Activated effector memory CD4-positive, alpha-beta T cell treated with Interleukin-2 at 50 U/mL for 16 hours (primary cell): ENCODE results near the gene MAML3.

ENCODE experiments used
- DNase-seq: peaks from one replicate; pipeline ENCODE4 v3.0.0-alpha.2; 2020

Gene MAML3

GRCh38 chr4:140153718-140154571, at the start of gene MAML3:
TSS of gene MAML3 (minus strand) at chr4:140154184. CDS start at chr4:140153327, 857 bp downstream.
- peak; percentile 74 for DNase-seq

DNA sequence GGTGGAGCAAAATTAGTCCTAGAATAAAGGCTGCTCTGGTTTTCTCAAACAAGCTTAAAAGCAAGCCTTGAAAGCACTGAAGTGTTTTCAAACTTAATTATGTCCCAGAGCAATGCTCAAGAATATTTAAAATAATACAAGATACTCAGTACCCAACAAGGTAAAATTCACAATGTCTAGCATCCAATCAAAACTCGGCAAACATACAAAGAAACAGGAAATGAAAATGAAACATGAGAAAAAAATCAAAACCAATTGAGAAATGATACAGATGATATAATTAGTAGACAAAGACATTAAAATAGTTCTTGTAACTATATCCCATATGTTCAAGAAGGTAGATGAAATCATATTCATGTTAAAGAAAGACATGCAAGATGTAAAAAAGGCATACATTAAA, 45.0 kb upstream of the MAML3 start:
- DNase-seq = no peak

- no peak for DNase-seq
These were observed 41.8 kb upstream of the MAML3 start for GRCh38 chr4:140195806-140196205.

DNA sequence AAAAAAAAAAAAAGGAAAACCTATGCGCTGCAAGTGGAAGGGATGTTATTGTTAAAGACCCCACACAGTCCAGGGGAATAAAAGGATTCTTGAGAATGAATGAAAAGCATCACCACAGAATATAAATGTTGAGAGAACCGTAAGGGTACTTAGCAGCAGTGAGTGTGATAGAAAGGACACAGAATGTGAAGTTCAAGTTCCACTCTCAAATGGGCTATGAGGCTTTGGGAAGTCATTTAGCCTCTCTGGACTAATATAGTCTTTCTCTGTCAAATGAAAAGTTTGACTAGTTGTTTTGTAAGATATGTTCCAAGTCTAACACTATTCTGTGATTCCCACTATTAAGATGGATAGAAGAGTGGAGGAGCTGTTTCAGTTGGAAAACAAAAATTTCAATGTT, 35.8 kb upstream of the MAML3 start:
- no peak for DNase-seq

DNA sequence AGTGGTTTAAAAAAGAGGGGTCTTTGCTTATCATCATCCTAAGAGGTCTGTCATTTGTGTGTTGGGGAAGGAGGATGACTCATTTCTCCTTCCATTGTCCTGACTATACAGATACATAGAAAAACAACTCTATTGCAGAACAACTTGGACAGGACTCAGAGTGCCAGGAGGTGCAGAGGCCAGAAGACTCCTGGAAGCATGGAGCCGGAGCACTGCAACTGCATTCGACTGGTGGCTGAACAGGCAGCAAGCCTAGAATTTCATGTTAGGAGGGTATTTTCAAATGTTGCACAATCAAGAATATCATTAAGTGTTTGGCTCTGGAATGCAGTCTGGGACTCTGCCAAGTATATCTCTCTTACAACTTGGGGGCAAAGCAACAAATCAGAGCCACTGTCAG, 35.0 kb upstream of the MAML3 start:
- no peak for DNase-seq

GRCh38 chr4:140187316-140187695, 33.3 kb upstream of the MAML3 start:
- DNase-seq = no peak

DNA sequence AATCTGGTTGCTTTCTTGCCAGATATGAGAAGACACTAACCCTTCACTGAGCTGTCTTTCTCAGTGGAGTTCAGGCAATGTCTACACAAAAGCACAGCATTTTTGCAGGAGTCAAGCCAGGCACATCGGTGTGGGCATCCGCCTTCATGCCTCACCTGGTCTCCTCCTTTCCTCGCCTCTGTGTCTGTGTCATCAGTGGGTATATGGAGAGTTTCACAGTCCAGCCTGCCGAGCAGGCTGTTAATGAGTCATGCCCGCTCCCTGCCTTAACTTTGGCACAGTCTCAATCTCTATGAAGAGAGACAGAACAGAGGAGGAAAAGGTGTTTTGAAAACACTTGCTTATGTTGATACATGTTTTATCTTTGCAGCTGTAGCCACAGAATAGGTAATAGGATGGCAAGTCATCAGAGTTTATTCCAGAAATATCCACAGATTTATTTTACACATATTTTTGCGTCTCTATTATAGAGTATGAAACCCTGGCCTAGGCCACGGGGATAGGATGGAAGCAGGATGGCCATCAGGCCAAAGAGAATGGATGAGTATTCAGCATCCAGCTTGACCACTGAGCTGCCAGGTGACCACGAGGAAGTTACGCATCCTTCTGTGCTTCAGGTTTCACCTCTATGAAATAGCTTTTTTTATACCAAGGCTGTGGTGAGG, 32.8 kb upstream of the MAML3 start:
- DNase-seq = no peak

GRCh38 chr4:140186082-140186438, 32.1 kb upstream of the MAML3 start:
- DNase-seq = no peak

GRCh38 chr4:140185412-140186081, 31.6 kb upstream of the MAML3 start:
- DNase-seq = no peak

- no peak for DNase-seq
These were observed 29.3 kb upstream of the MAML3 start for GRCh38 chr4:140183270-140183669.

DNA sequence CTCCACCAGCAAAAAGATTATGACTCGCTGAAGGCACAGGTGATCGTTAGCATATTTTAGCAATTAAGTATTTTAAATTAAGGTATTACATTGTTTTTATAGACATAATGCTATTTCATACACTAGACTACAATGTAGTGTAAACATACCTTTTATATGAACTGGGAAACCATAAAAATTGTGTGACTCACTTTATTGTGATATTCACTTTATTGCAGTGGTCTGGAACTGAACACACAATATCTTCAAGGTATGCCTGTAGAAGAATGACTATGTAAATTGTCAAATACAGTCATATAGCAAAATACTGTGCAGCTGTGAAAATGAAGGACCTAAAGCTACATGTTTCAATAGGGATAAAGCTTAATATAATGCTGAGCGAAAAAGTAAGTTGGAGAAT, 26.6 kb upstream of the MAML3 start:
- no peak for DNase-seq

DNA sequence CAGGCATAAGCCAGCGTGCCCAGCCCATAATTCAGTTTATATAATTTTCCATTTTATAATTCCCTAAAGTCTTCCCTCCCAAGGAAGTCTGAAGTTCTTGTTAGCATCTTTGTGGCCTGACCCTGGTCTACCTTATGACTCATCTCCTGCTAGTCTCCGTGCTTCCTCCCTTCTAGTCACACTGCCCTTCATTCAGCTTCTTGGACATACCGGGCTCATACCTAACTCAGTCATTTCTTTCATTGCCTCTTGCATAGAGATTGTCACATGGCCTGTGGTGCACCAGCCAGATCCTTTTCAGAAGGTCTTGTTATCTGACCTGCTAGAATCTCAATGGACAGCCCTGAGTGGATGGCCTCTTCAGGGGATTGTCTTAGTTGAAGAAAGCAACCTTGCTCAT, 22.8 kb upstream of the MAML3 start:
- DNase-seq = no peak

DNA sequence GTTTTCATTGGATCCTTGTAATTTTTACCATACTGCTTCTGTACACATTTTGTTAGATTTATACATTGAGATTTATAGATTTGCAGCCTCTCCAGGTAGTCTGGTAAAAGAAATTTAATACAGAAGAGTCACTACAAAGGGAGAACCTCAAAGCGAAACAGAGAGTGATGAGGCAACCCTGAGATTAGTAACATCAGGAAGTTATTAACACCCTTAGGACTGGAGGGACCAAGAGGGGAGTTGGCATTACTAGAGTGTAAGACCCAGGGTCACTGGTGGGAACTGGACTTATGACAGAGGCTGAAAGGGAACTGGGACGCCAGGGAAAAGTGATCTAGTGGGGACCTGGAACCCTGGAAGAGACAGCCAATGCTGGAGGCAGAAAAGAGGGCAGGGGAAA, 20.6 kb upstream of the MAML3 start:
- DNase-seq = no peak

DNA sequence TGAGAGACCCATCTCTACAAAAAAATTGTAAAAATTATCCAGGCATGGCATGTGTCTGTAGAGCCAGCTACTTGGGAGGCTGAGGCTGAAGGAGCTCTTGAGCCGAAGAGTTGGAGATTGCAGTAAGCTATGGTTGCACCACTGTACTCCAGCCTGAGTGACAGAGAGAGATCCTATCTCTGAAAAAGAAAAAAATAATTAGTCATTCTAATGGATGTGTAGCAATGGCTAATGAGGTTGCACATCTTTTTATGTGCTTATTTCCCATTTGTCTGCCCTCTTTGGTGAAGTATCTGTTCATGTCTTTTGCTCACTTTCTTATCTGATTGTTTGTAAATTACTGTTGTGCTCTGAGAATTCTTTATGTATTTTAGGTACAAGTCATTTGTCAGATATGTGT, 19.0 kb upstream of the MAML3 start:
- DNase-seq = no peak

DNA sequence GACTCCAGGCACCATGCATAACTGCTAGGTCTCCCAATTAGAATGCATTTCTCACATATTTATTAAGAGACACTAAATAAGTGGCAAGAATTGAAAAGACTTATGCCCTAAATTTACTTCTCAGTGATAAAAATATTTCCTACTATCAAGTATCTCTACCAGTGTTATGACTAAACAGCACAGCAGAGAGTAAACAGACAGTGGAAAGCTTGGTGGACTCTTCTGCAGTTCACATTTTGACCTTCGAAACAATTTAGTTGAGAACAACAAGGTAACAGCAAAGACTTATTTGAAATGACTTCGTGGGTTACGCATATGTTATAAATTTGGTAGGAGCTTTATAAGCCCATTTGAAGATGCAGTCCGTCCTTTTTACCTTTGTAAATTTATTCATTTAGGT, 16.3 kb upstream of the MAML3 start:
- DNase-seq = no peak

- no peak for DNase-seq
These were observed 15.0 kb upstream of the MAML3 start for GRCh38 chr4:140168936-140169335.

DNA sequence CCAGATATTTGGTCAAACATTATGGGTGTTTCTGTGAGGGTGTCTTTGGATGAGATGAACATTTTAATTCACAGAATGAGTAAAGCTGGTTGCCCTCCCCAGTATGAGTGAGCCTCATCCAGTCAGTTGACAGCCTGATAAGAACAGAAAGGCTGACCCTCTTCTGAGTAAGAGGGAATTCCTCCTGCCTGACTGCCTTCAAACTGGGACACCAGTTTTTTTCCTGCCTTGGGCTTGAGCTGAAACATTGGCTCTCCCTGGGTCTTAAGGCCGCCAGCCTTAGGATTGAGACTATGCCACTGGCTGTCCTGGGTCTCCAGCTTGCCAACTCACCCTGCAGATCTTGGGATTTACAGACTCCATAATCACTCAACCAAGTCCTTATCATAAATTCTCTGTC, 14.5 kb upstream of the MAML3 start:
- no peak for DNase-seq

DNA sequence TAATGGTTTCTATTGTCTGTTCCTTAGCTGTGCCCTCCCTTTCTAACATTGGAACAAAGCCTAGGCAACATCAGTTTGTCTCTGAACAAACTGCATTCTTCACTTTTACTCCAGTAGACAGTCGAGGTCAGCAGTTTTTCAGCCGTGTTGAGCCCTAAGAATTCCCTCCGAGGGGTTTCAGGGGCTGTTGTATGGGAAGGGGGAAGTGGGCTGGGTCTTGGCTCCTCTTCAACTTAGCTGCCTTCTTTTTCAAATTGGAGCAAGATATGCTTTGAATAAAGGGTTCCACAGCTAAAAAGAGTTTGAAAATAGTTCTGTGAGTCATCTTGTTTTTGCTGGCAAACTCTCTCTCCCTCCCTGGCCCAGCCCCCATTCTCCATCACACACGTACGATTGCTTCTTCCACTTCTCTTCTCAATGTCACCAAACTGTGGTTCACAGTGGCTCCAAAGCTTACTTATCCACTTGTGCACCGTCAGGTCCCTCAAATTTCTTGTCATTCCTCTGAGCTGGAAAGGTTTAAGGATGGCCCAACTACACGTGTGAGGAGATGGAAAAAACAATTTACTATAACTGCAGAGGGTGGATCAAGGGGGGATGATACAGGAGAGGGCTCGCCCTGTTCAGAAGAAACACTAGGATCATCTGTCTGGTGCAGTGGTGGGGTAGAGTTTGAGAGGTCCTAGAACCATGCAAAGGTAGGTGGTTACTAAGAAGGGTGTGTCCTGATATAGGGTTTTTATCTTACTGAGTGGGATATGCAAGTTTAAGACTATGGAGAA, 9.2 kb upstream of the MAML3 start:
- DNase-seq = no peak

GRCh38 chr4:140162596-140162995, 8.6 kb upstream of the MAML3 start:
- no peak for DNase-seq

DNA sequence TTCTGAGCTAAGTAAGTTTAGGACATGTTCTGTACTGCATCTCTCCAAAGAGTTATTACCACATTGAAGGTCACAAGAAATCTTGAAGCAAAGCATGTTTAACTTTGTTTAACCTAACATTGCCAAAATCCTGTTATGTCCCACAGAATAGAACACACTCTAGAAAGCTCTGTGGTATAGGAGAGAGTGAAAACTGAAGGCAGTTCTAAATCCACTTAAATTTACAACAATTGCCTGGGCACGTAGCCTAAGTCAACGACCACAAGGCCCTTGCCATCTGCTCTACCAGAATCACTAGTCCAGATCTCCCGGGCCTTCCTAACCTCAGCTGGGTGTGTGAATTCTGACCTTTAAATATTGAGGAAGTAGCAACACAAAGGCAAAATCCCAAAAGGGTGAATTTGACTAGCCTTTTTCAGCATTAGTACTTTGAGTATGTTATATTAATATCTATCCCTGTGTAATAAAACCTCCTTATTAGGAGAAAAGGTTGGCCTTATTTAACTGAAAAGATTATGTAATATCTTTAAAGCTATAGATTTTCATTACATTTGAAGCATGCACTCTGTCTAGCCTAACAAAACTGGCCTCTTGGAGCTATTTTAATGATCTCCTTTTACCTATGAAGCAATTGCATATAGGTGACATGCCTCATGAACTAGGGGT, 4.5 kb upstream of the MAML3 start:
- DNase-seq = no peak

GRCh38 chr4:140157341-140157740, 3.4 kb upstream of the MAML3 start:
- no peak for DNase-seq

DNA sequence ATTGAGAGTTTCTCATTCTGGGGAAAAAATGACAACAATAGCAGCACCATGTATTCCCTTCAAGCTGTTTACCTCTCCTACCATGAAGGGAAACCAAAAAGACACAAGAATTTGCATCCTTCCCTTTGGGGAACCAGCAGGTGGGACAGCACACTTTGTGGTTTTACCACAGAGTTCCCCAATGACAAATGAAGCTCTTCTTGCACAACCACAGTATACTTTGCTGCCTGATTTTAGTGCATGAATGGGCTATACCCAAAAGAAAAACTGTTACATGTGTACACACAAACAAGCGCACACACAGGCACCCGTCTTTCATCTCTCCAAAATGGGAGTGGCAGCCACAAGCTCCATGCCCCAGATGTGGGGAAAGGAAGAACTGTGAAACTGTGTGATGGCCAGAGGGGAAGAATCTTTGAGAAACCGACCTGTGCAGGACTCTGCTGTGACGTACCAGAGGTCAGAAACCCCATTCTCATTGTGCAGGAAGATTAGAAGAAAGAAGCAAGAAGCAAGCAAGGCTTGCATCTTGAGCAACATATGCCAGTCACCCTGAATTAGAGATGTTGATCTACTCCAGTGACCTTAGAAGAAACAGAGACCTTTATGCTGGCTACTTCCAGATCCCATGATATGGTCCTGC, 2.7 kb upstream of the MAML3 start:
- DNase-seq = no peak
